Effector memory CD8-positive, alpha-beta T cell (primary cell): Measurements from ENCODE around the gene KCND3.

Experiments
- ATAC-seq: fragments of 150-1000 bp; cut with Tn5 transposase; replicated peaks from 2 replicates; pipeline ENCODE4 v1.10.0; 2021; ENCODE audit warnings: mild to moderate bottlenecking, moderate library complexity
- DNase-seq, 3 experiments: peaks; one replicate each; pipeline ENCODE4 v3.0.0; 2021
- H3K27ac Mint-ChIP-seq, 2 donors: one replicate each; pipeline ENCODE4 v1.8.0; 2022; ENCODE audit warnings: mild to moderate bottlenecking in 2 of 2, mixed read lengths in 2 of 2, moderate library complexity in 2 of 2
- H3K27me3 Mint-ChIP-seq, 2 donors: one replicate each; pipeline ENCODE4 v1.8.0; 2022; ENCODE audit warnings: mixed read lengths in 2 of 2
- H3K36me3 Mint-ChIP-seq: one replicate; pipeline ENCODE4 v1.8.0; 2022; ENCODE audit warnings: mild to moderate bottlenecking, moderate library complexity, mixed read lengths; ENCODE audit not compliant: insufficient read depth
- H3K4me1 Mint-ChIP-seq, 2 donors: one replicate each; pipeline ENCODE4 v1.8.0; 2022; ENCODE audit warnings: low read depth in 2 of 2, mixed read lengths in 2 of 2
- H3K4me3 Mint-ChIP-seq, 2 donors: one replicate each; pipeline ENCODE4 v1.8.0; 2022; ENCODE audit warnings: mild to moderate bottlenecking in 2 of 2, mixed read lengths in 2 of 2, moderate library complexity in 2 of 2
- H3K9me3 Mint-ChIP-seq, 2 donors: one replicate each; pipeline ENCODE4 v1.8.0; 2022; ENCODE audit warnings: mixed read lengths in 2 of 2

The KCND3 gene

GRCh38 chr1:111887875-111888274 lies 101.6 kb downstream of the KCND3 start:
- ATAC-seq: no peak
- no peaks in the 10 kb centered on the region for H3K9me3 Mint-ChIP-seq
- H3K4me3 Mint-ChIP-seq: no peak overlapping the region
- H3K27me3 Mint-ChIP-seq: peaks cover 28 to 32% of the 10 kb centered on the region in 2 donors
- no peak overlapping the region for H3K27ac Mint-ChIP-seq
- H3K4me1 Mint-ChIP-seq: peaks cover 4 to 6% of the 10 kb centered on the region in 2 donors
- DNase-seq: no peak
- H3K36me3 Mint-ChIP-seq: no peaks in the 10 kb centered on the region

- no peaks in the 10 kb centered on the region for H3K36me3 Mint-ChIP-seq
- H3K27me3 Mint-ChIP-seq: peaks cover 32 to 37% of the 10 kb centered on the region in 2 donors
- no peak overlapping the region for H3K4me3 Mint-ChIP-seq
- H3K9me3 Mint-ChIP-seq: no peaks in the 10 kb centered on the region
- DNase-seq: no peak
- no peak overlapping the region for H3K27ac Mint-ChIP-seq
- peaks cover 4 to 6% of the 10 kb centered on the region in 2 donors for H3K4me1 Mint-ChIP-seq
- ATAC-seq: no peak
Observed at GRCh38 chr1:111887385-111887784, 102.1 kb downstream of the KCND3 start.

GRCh38 chr1:111886741-111887140 lies 102.7 kb downstream of the KCND3 start:
- no peak overlapping the region for H3K27ac Mint-ChIP-seq
- DNase-seq: no peak
- peaks cover 39 to 43% of the 10 kb centered on the region in 2 donors for H3K27me3 Mint-ChIP-seq
- H3K36me3 Mint-ChIP-seq: no peaks in the 10 kb centered on the region
- H3K9me3 Mint-ChIP-seq: no peaks in the 10 kb centered on the region
- ATAC-seq: no peak
- no peak overlapping the region for H3K4me3 Mint-ChIP-seq
- peaks cover 4 to 6% of the 10 kb centered on the region in 2 donors for H3K4me1 Mint-ChIP-seq

- Mint-ChIP-seq H3K27me3 (peaks cover 57 to 60% of the 10 kb centered on the region in 2 donors), H3K4me1 (peaks cover 4 to 6% of the 10 kb centered on the region in 2 donors), H3K4me3 (no peak overlapping the region), H3K27ac (no peak overlapping the region), H3K9me3 (no peaks in the 10 kb centered on the region), H3K36me3 (no peaks in the 10 kb centered on the region)
- DNase-seq: no peak
- no peak for ATAC-seq
Observed at GRCh38 chr1:111884772-111885443, 104.6 kb downstream of the KCND3 start.

GRCh38 chr1:111882986-111883560 lies 106.4 kb downstream of the KCND3 start:
- H3K27me3 Mint-ChIP-seq: peaks cover 70 to 75% of the 10 kb centered on the region in 2 donors
- H3K4me1 Mint-ChIP-seq: peaks cover 0 to 2% of the 10 kb centered on the region in 2 donors
- H3K27ac Mint-ChIP-seq: no peak overlapping the region
- no peak overlapping the region for H3K4me3 Mint-ChIP-seq
- ATAC-seq (no peak), DNase-seq (no peak)
- no peaks in the 10 kb centered on the region for H3K9me3 Mint-ChIP-seq
- H3K36me3 Mint-ChIP-seq: no peaks in the 10 kb centered on the region

GRCh38 chr1:111882559-111882958 lies 106.9 kb downstream of the KCND3 start:
- Mint-ChIP-seq H3K4me3 (no peak overlapping the region), H3K27ac (no peak overlapping the region), H3K9me3 (no peaks in the 10 kb centered on the region), H3K27me3 (peaks cover 75 to 80% of the 10 kb centered on the region in 2 donors), H3K4me1 (peaks cover 0 to 2% of the 10 kb centered on the region in 2 donors), H3K36me3 (no peaks in the 10 kb centered on the region)
- DNase-seq (no peak), ATAC-seq (no peak)

GRCh38 chr1:111880881-111881837 lies 108.3 kb downstream of the KCND3 start:
- no peaks in the 10 kb centered on the region for H3K9me3 Mint-ChIP-seq
- DNase-seq (no peak), ATAC-seq (no peak)
- H3K27me3 Mint-ChIP-seq: peaks cover 85 to 94% of the 10 kb centered on the region in 2 donors
- H3K4me1 Mint-ChIP-seq: peaks cover 0 to 2% of the 10 kb centered on the region in 2 donors
- H3K4me3 Mint-ChIP-seq: no peak overlapping the region
- H3K36me3 Mint-ChIP-seq: no peaks in the 10 kb centered on the region
- no peak overlapping the region for H3K27ac Mint-ChIP-seq

- no peak overlapping the region for H3K4me3 Mint-ChIP-seq
- H3K36me3 Mint-ChIP-seq: no peaks in the 10 kb centered on the region
- no peak for DNase-seq
- no peak overlapping the region for H3K27ac Mint-ChIP-seq
- H3K9me3 Mint-ChIP-seq: no peaks in the 10 kb centered on the region
- peaks cover 78 to 88% of the 10 kb centered on the region in 2 donors for H3K27me3 Mint-ChIP-seq
- peaks cover 0 to 2% of the 10 kb centered on the region in 2 donors for H3K4me1 Mint-ChIP-seq
- no peak for ATAC-seq
Observed at GRCh38 chr1:111879081-111879480, 110.4 kb downstream of the KCND3 start.

GRCh38 chr1:111878649-111879048 lies 110.8 kb downstream of the KCND3 start:
- no peak for ATAC-seq
- no peaks in the 10 kb centered on the region for H3K36me3 Mint-ChIP-seq
- no peaks in the 10 kb centered on the region for H3K9me3 Mint-ChIP-seq
- H3K27me3 Mint-ChIP-seq: peaks cover 73 to 84% of the 10 kb centered on the region in 2 donors
- no peak overlapping the region for H3K4me3 Mint-ChIP-seq
- no peak overlapping the region for H3K27ac Mint-ChIP-seq
- peaks cover 0 to 2% of the 10 kb centered on the region in 2 donors for H3K4me1 Mint-ChIP-seq
- DNase-seq: no peak

- no peak overlapping the region for H3K27ac Mint-ChIP-seq
- ATAC-seq (no peak), DNase-seq (no peak)
Observed at GRCh38 chr1:111878091-111878490, 111.4 kb downstream of the KCND3 start.

GRCh38 chr1:111876631-111877030 lies 112.8 kb downstream of the KCND3 start:
- H3K4me1 Mint-ChIP-seq: peaks cover 0 to 2% of the 10 kb centered on the region in 2 donors
- H3K4me3 Mint-ChIP-seq: no peak overlapping the region
- no peak for ATAC-seq
- peaks cover 54 to 63% of the 10 kb centered on the region in 2 donors for H3K27me3 Mint-ChIP-seq
- no peak for DNase-seq
- H3K27ac Mint-ChIP-seq: no peak overlapping the region
- no peaks in the 10 kb centered on the region for H3K36me3 Mint-ChIP-seq
- H3K9me3 Mint-ChIP-seq: no peaks in the 10 kb centered on the region

More at GRCh38 chr1:111878091-111878490, 111.4 kb downstream of the KCND3 start:
- peaks cover 0 to 2% of the 10 kb centered on the region in 2 donors for H3K4me1 Mint-ChIP-seq
- no peak overlapping the region for H3K4me3 Mint-ChIP-seq
- no peaks in the 10 kb centered on the region for H3K9me3 Mint-ChIP-seq
- peaks cover 68 to 78% of the 10 kb centered on the region in 2 donors for H3K27me3 Mint-ChIP-seq
- no peaks in the 10 kb centered on the region for H3K36me3 Mint-ChIP-seq

- Mint-ChIP-seq H3K4me3 (no peak overlapping the region), H3K4me1 (peaks cover 0 to 2% of the 10 kb centered on the region in 2 donors), H3K36me3 (no peaks in the 10 kb centered on the region), H3K9me3 (no peaks in the 10 kb centered on the region), H3K27me3 (peaks cover 44 to 53% of the 10 kb centered on the region in 2 donors), H3K27ac (no peak overlapping the region)
- ATAC-seq: no peak
- no peak for DNase-seq
Observed at GRCh38 chr1:111875640-111876039, 113.8 kb downstream of the KCND3 start.

GRCh38 chr1:111873460-111874030 lies 115.9 kb downstream of the KCND3 start:
- Mint-ChIP-seq H3K4me1 (peaks cover 0 to 2% of the 10 kb centered on the region in 2 donors), H3K9me3 (no peaks in the 10 kb centered on the region), H3K27me3 (peaks cover 31 to 33% of the 10 kb centered on the region in 2 donors), H3K4me3 (no peak overlapping the region), H3K27ac (no peak overlapping the region), H3K36me3 (no peaks in the 10 kb centered on the region)
- no peak for ATAC-seq
- no peak for DNase-seq
